ENCODE measurements around the gene BCL7B.
"Not testable (repeated sequence)": the region's sequence is repeated elsewhere in the genome, so short reads cannot be mapped to it uniquely, and the experiment has no call there.

Gene BCL7B

DNA sequence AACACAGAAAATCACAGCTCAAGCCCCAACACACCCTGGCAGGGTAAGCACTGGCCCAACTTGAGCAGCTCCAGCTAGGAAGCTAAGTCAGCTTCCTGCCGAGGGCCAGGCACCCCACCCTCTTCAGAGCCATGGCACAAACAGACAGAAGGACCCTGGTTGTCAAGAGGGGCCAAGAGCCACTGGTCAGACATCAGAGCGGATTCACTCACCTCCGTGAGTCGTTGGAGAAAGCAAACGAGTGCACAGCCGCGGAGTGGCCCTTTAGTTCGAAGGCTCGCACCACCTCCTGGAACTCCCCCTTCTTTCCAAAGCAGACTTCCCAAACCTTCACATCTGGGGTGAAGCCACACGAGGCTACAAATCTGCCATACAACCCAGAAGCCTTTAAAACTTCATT lies 13.5 kb upstream of the BCL7B start:
- DNase-seq, result no peak

DNA sequence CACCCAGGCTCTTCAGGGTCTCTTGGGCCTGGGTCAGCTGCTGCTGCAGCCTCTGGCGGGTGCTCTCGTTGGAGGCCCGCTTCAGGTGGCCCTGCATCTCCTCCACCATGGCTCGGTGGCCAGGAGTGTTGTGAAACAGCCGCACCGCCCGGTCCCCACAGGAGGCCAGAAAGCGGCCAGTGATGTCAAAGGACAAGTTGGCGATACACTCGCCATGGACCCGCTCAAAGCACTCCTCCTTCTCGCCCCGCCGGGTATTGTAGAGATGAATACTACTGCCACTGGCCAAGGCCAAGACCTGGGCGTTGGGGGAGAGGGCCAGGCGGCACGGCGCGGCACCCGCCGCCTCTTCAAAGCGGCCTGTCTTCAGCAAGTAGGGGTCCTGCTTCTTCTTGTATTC lies 13.0 kb upstream of the BCL7B start:
- DNase-seq, result no peak

DNA sequence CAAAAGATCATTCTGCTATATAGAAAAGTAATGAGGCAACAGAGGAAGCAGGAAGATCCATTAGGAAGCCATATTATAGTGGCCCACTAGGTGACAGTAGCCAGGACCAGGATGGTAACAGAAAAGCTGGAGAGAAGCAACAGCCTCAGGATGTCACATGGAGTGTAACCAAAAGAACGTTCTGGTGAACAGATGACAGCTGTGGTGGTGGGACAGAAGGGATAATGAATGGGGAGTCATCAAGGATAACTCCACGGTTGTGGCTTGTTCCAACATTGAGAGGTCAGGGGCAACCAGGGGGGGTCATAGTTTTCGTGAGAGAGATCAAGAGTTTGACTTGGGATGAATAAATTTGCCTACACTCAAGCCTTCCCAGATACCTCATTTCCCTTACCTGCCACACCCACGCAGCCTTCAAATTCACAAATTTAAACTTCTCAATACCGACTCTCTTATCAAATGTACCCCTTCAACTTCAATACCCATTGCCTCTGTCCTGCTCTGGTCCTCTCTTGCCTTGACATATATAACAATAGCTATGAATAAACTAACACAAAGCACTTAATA lies 11.6 kb upstream of the BCL7B start:
- DNase-seq, result no peak

DNA sequence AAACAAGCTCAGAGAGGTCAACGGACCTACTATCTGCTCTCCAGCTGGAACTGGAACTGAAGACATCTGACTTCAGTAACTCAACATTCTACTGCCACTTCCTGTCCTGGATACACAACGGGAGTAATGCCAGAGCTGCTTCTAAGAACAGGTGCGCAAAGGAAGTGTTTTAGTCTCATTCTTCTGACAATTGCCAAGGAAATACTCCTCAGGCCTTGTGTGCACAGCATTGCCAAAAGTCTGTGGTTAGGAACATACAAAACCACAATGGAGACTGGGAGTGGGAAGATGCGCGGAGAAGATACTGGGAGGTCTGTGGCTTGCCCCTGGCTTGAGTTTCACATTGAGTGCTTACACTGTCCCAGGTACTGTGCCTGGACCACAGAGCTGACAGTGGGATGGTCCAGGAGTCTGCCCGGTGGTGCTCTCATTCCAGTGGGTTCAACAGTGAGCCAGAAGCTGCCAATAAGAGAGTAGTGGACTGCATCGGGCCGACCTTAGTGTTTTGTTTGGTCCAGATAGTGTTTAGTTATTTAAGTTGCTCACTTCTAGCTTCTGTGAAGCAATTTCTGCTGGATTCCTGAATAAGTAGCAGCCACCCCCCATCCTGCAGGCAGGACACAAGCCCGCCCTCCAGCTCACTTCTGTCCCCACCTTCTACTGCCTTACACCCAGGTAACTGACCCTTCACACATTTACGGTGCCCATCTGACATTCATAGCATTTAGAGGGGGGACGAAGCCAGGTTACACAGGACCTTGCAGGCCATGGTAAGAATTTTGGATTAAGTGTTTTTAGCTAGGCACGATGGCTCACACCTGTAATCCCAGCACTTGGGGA lies 10.6 kb upstream of the BCL7B start:
- DNase-seq, result no peak

DNA sequence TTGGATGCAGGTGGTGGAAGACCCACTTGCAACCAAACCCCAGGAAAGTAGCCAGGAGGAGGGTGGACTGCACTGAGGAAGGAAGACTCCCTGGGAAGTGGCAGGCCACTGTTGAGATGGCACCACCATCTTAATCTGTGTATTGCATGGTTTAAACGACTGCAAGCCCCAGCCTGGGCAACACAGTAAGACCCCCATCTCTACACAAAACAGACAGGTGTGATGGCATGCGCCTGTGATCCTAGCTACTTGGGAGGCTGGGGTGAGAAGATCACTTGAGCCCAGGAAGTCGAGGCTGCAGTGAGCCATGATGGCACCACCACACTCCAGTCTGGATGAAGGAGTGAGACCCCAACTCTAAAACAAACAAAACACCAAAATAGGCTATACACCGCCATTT lies 9.7 kb upstream of the BCL7B start:
- no peak for DNase-seq

DNA sequence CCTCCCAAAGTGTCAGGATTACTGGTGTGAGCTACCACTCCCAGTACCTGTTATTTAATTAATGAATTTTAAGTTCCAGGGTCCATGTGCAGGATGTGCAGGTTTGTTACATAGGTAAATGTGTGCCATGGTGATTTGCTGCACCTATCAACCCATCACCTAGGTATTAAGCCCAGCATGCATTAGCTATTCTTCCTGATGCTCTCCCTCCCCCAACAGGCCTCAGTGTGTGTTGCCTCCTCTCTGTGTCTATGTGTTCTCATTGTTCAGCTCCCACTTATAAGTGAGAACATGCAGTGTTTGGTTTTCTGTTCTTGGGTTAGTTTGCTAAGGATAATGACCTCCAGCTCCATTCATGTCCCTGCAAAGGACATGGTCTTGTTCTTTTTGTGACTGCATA lies 8.9 kb upstream of the BCL7B start:
- peak; percentile 31 for DNase-seq

DNA sequence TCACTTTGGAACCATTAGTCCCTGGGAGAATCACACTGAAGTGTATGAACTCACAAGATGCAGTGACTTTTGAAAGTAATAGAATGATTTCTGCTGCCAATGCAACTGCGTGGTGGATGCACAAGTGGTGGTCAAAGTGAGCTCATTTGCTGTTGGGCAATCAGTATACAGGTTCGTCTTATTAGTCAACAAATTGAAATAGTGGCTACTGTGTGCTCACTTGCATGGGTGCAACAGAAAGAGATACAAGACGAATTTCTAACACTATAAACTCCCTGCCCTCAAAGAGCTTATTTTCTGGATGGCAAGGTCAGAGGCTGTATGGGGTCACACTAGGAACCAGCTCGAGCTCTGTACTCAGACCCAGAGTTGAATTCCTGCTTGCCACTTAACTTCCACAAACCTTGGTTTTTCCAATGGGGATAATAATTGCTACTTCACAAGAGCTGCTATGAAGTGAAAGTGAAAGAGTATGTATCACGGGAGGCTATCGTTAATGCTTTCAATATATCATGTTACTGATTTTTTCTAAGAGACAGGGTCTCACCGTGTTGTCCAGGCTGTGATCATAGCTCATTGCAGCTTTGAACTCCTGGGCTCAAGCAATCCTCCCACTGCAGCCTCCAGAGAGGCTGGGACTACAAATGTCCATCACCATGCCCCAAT lies 8.3 kb upstream of the BCL7B start:
- peak; percentile 58 for DNase-seq

DNA sequence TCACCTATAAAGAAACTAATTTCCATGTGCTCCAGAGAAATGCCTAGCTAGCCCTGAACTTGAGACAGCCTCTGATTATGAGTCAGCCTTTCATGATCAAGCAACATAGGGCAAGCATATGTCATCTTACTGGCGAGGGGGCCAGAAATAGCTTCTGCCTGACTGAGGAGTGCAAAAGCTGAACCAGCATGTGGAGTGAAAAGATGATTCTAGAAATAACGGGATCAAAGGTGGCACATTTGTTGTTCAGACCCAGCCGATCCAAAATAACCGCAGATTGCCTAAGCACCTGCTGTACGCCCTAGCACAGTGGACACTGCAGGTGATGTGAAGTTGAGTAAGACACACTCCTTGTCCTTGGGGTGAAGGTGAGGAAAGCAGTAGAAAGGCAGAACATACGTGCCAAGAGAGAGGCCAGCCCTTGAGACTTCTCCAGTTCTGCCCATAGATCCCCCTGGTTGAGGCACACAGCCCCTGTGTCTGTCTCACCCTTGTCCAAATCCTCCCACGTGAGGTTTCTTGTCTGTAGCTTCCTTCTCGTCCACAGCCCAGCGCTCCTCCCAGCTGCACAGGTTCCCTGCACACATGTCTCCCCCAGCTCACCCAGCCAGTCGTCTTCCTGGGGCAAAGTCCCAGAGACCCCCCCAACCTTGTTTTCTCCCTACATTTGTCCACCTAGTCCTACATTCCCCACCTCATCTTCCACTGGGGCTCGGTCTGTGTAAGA lies 2.8 kb upstream of the BCL7B start:
- DNase-seq, result peak; percentile 67

DNA sequence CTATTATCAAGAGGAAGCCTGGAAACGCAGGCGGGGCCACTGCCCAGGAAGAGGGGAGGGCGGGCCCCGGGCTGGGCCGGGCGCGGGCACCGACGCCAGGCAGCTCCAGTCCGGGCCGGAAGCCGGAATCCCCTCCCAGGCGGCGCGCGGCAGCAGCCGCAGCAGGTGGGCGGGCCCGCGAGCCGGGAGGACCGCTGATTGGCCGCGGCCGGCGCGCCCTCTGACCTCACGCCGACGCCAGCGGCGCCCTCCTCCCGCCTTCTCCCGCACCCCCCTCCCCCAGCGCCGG lies 438 bp downstream of the BCL7B start:
- DNase-seq, result peak; percentile 99

DNA sequence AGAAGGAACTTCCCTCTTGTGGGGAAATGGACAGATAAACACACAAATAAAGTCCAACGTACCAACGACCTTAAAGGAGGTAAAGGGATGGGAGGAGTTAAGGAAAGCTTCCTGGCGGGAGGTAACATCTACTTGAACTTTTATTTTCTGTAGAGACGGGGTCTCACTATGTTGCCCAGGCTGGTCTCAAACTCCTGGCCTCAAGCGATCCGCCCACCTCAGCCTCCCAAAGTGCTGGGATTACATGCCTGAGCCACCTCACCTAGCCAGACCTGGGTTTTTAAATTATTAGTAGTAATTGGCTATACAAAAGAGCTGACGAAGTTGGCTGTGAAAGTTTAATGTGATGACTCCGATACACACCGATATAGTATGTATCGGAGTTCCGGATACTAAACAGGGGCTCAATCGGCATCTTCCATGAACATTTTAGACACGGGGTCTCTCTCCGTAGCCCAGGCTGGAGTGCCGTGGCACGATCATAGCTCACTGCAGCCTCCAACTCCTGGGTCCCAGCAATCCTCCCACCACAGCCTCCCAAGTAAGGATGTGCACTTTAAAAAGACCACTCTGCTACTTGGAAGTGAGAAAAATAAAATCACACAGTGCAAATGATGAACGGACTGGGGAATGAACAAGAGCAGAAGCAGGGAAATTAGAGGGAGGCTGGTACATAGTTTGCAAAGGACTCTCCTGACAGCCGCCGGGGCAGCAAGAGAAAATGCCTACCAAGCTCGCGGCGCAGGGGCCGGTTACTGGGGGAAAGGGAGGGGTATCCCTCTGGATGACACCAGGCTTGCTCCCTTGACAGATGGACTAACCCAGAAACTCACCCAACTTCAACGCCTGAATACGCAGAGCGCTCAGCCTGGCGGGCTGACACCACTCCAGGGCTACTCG lies 1.0 kb downstream of the BCL7B start:
- peak; percentile 47 for DNase-seq

DNA sequence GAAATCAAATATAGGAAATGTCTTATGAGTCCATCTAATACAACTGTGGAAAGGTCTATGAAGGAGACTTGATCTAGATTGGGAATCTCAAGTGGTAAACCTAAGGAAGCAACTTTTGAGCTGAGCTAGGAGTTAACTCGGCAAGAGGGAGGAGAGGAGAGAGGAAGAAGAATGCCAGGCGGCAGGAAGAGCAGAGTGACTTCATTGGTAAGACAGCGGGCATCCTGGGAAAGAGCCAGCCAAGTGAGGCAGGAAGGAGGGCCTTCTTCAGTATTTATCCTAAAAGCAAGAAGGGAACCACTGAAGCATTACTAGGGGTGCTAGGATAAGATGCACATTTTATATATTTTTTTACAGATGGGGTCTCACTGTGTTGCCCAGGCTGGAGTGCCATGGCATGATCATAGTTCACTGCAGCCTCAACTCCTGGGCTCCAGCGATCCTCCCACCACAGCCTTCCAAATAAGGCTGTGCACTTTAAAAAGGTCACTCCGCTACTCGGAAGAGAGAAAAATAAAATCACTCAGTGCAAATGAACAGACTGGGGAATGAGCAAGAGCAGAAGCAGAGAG lies 2.0 kb downstream of the BCL7B start:
- DNase-seq, result no peak

DNA sequence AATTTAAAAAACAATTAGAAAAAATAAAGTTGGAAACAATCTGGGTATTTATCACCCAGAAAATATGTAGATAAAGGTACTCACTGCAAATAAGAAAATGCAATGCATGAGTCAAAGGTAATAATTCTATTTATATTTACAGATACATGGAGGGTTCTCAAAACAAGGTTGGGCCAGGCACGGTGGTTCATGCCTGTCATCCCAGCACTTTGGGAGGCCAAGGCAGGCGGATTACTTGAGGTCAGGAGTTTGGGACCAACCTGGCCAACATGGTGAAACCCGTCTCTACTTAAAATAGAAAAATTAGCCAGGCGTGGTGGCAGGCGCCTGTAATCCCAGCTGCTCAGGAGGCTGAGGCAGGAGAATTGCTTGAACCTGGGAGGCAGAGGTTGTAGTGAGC lies 7.4 kb downstream of the BCL7B start:
- not testable (repeated sequence) for DNase-seq

DNA sequence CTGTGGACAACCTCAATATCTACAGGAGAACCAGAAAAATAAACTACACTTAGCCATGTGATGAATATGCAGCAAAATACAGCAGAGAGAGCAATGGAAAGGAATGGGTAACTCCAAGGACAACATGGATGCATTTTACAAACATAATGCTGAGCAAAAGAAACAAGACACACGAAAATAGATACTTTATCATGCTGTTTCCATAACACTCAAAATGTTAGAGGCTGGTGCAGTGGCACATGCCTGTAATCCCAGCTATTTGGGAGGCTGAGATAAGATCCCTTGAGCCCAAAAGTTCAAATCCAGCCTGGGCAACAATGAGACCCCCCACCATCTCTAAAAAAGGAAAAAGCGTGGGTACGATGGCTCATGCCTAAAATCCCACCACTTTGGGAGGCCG lies 8.3 kb downstream of the BCL7B start:
- no peak for DNase-seq

DNA sequence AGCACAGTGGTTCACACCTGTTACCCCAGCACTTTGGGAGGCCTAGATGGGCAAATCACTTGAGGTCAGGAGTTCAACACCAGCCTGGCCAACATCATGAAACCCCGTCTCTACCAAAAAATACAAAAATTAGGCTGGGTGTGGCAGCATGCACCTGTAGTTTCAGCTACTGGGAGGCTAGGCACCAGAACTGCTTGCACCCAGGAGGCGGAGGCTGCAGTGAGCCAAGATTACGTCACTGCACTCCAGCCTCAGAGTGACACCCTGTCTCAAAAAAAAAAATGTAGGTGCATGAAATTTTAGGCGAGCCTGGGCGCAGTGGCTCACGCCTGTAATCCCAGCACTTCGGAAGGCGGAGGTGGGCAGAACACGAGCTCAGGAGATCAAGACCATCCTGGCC lies 9.6 kb downstream of the BCL7B start:
- DNase-seq, result no peak

DNA sequence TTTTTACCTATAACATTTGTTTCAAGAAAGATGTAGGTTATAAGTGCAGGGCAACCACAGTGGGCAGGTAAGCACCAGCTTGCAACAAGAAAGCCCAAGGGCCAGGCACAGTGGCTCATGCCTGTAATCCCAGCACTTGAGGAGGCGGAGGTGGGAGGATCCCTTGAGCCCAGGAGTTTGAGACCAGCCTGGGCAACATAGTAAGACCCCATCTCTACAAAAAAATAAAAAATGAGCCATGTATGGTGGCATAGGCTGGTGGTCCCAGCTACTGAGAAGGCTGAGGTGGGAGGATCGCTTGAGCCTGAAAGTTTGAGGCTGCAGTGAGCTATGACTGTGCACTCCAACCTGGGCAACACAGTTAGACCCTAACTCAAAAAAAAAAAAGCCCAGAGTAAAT lies 12.8 kb downstream of the BCL7B start:
- DNase-seq, result no peak

DNA sequence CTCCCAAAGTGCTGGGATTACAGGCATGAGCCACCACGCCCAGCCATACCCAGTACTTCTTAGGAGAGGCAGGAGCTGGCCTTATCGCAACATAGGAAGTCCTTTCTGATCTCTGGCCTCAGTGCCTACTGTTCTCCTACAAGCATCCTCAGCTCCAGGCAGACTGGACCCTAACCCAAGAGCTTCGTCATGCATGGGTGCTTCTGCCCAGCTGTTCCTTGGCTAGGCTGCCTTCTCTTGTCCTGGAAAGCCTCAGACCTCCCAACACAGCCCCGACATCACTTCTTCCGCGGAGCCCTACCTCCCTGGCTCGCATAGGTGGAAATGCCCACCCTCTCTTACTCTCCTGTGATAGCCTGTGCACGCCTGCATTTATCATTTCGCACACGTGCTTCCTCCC lies 15.8 kb downstream of the BCL7B start:
- DNase-seq, result no peak

DNA sequence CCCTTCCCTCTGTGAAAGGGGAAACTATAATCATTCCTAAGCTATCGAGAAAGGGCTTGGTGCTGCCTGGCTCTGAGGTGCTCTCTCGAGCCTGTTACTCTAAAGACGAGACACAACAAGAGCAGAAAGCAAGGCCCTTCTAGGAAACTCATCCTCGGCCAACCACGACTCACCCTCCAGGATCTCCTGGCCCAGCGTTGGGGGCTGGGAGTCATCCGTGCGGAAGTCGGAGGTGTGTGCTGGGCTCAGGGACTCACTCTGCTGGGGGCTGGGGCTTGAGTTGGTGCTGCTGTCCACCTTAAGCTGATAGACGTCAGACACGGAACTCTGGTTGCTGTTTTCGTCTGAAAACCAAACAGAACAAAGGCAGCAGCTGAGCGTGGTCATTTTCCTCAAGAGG lies 17.8 kb downstream of the BCL7B start:
- no peak for DNase-seq

DNA sequence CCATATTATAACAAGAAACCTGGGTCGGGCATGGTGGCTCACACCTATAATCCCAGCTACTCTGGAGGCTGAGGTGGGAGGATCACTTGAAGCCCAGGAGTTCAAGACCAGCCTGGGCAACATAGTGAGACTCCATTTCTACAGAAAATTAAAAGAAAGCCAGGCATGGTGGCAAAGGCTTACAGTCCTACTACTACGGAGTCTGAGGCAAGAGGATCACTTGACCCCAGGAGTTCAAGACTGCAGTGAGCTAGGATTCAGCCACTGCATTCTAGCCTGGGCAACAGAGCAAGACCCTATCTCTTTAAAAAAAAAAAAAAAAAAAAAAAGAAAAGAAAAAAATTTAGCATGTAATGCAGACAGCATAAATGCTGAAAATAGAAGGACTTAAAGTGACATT lies 19.0 kb downstream of the BCL7B start:
- not testable (repeated sequence) for DNase-seq

DNA sequence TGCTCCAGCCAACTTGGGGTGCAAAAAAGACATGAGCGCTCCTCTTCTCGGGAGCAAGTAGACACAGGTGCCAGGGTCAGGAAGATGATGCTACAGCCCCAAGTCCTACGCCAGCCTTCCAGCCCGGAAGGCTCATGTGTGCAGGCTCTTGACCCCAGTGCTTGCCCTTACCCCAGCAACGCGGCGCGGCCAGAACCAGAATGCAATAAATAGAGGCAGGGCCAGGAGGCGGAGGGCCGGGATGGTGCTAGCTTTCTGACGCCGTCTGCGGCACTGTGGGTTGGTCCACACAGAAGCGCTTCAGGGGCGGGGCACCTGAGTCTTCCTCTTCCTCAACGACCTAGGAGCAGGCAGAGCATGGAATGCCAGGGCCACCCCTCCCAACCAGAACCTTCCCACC lies 20.4 kb downstream of the BCL7B start:
- no peak for DNase-seq

DNA sequence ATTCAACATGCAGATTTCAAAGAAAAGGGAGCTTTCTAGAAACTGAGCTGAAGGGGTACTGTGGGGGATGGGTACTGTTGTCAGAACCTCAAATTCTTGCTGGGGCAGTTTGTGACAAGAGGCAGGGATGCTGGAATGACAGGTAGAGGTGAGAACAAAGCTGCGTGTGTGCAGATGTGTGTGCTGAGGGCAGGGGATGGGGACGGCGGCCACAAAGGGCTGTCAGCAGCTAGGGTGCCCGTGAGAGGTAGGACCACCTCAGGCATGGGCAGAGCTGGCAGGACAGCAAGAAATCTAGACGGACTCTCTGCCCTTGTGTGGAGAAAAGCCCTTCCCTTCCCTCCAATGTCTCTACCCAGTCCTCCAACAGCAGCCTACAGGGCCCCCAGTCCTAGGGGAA lies 21.0 kb downstream of the BCL7B start:
- DNase-seq, result no peak

DNA sequence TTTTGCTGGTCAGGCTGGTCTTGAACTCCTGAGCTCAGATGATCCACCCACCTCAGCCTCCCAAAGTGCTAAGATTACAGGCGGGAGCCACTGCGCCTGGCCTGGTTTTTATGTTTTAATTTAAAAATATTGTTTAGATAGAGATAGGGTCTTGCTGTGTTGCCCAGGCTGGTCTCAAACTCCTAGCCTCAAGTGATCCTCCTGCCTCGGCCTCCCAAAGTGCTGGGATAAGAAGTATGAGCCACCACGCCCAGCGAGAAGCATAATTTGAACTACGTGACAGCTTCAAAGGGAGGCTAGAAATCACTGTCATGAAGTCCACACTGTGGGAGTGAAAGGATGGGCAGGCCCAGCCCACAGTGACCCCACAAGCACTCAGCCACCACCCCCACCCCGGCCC lies 21.6 kb downstream of the BCL7B start:
- DNase-seq, result not testable (repeated sequence)

DNA sequence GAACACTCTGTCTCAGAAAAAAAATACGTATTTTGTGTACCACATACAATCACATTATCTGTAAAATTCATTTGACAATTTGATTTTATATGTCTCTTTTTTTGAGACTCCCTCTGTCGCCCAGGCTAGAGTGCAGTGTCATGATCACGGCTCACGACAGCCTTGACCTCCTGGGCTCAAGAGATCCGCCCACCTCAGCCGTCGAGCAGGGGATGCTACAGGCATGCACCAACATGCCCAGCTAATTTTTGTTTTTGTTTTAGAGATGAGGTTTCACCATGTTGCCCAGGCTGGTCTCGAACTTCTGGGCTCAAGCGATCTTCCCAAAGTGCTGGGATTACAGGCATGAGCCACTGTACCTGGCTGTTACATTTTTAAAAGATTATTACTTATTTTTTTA lies 23.7 kb downstream of the BCL7B start:
- no peak for DNase-seq

DNA sequence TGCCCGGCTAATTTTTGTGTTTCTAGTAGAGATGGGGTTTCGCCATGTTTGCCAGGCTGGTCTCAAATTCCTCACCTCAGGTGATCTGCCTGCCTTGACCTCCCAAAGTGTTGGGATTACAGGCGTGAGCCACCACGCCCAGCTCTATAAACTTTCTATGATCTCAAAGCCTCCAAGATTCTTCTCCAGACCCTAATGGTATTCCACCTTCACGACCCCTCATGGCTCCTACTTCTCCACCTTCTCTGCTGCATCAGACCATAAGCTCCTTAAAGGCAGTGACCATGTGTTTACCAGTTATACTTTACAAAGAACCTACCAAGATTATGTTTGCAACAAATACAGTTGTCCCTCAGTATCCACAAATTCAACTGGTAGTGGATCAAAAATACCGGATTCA lies 25.3 kb downstream of the BCL7B start:
- no peak for DNase-seq
